NCI-H2107 treated with DMSO at 0.1 percent for 48 hours (cell line): ENCODE measurements around the gene KCNIP3.

Source experiments
- DNase-seq: peaks from one replicate; lab custom pipeline; 2025; ENCODE audit not compliant: unreplicated experiment; lab: John Stamatoyannopoulos, UW

KCNIP3 gene

DNA sequence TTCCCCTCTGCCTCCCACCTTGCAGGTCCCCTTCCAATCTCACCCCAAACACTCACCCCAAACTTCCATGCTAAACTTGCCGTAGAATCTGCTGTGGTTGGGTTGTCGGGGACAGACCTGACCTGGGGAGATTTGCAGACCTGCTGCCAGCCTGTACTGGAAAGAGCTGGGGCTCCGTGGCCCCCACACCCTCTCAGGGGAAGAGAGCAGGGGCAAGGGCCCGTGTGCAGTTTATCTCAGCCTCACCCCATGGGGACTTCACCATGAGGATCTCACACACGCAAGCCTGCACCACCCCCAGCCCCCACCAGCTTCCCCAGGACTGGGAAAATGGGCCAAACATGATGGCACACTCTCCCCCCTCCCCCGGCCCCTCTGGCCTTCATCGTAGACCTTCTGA, 30.7 kb downstream of the KCNIP3 start:
- DNase-seq: no peak

GRCh38 chr2:95328358-95329125, 31.4 kb downstream of the KCNIP3 start:
- DNase-seq: no peak

GRCh38 chr2:95329401-95329800, 32.3 kb downstream of the KCNIP3 start:
- no peak for DNase-seq

DNA sequence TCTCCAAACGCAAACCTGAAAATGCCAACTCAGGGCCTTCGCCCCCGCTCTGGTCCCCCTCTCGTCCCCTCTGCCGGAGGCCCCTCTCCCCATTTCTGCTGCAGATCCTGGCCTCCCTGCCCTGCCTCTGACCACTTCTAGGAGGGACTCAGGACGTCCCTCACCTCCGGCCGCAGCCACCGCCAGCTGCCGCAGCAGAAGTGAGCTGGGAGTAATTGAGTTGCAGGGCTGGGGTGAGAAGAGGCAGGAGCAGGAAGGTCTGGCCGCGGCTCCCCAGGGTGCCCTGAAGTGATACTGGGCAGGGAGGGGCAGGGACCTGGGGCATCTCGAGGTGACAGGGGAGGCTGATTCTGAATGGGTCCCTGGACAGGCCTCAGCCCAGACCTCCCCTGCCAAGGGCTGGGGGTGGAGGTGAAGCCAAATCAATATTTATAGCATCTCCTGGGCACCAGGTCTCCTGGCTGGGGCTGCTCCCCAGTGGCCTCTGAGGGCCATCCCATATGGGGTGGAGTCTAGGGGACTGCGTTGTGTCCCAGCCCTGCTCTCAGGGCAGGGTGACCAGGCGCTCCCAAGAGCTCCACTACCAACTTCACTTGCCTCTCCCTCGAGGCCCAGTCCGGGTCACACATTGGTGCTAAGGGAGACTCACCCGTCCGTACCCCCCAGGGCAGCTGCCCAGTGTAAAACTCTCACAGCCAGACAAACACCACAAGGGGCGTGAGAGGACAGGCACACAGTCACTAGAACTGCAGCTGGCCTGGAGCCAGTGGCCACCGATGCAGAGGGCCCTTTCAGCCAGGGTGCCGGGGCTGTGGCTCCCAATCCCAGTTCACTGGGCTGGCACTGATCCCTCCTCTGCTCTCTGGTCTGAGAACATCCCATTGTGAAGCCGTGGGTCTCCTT, 33.0 kb downstream of the KCNIP3 start:
- no peak for DNase-seq

DNA sequence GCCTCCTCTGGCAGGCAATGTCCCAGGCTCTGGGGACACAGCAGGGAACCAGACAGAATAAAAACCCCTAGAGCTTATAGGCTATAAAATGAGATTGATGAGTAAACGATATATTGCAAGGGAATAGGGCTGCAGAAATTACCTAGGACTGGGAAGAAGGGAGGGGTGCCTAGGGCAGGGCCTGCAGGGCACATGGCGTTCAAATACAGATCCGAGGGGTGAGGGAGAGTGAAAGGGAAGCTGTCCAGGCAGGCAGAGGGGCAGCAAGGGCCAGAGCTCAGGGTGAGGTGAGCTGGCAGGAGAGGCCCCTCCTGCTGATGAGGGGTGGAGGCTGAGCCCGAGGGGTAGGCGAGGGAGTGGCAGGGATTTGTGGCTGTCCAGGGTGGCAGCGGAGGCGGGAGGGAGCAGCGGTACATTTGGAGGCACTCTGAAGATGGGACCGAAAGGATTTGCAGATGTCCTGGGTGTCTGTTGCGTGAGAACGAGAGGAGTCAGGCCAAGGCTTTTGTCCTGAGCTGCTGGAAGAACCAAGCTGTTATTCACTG, 33.7 kb downstream of the KCNIP3 start:
- no peak for DNase-seq

DNA sequence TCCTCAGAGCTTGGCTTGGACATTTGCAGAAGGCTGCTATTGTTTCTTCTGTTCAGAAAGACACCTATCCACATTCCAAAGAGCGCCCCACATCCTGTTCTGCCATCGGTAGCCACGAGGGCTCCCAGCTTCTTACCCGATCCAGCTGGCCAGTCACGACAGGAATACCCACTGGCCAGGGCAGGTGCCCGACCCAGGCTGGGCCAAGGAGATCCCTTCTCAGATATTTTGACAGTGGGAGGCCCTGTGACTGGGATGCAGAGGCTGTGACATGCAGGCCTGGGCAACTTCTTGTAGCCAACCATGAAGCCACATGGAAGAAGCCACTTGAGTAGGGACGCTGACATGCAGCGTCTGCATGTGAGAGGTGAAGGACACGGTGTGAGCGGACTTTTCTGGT, 34.5 kb downstream of the KCNIP3 start:
- DNase-seq: no peak

DNA sequence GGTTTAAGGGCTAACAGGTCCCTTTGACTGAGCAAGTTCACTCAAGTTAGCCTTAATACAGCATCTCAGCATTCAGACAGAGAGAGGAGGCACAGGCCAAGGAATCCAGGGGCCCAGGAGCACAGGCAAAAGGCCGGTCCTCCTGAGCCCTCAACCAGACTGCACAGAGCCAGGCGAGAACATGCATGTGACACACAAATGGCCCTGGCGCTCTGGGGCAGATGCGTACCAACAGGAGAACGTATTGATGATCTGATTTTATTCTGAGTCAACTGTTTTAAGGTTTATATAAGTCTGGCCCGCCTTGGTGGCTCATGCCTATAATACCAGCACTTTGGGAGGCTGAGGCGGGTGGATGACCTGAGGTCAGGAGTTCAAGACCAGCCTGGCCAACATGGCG, 34.9 kb downstream of the KCNIP3 start:
- no peak for DNase-seq

GRCh38 chr2:95333056-95333455, 35.9 kb downstream of the KCNIP3 start:
- no peak for DNase-seq

GRCh38 chr2:95333888-95334338, 36.8 kb downstream of the KCNIP3 start:
- DNase-seq: no peak

DNA sequence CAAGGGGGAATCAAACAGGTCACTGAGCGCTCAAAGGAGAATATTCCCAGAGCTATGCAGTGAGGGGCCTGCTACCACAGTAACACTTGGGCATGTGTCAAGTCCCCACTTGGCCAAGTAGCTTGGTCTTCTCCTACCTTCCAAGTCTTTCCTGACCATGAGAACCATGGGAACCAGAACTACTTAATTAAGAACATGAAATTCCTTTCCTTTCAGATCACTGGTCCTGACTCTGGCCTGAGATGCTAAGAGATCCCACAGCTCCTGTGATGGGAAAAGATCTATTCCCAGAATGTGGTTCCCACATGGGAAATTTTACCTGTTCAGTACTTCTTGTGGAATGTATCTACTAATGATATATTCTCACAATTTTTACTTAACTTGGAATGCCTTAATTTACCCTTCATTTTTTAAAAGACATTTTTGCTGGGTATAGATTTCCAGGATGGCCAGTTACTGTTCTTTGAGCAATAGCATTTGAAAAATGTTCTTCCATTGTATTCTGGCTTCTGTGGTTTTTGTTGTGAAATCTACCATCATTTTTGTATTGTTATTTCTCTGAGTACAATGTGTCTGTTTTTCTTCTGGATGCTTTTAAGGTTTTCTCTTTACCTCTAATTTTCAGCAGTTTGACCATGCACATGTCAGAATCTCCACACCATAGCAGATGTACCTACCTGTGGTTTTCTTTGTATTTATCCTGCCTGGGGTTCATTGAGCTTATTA, 37.9 kb downstream of the KCNIP3 start:
- DNase-seq: no peak

DNA sequence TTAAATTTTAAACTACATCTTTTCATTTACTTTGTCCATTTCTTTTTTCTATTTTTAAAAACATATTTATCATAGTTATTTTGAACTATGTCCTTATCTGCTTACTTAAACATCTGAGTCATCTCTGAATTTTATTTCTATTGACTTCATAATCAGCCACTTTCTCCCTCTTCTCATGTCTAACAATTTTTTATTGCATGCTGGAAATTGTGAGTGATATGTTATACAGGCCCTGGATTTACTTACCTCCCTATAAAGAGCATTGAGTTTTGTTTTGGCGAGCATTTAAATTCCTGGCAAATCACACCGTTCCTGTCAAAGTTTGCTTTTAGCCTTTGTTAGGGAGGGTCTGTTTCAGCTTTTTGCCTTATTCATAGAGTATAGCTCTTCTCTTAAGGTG, 39.3 kb downstream of the KCNIP3 start:
- DNase-seq: no peak

DNA sequence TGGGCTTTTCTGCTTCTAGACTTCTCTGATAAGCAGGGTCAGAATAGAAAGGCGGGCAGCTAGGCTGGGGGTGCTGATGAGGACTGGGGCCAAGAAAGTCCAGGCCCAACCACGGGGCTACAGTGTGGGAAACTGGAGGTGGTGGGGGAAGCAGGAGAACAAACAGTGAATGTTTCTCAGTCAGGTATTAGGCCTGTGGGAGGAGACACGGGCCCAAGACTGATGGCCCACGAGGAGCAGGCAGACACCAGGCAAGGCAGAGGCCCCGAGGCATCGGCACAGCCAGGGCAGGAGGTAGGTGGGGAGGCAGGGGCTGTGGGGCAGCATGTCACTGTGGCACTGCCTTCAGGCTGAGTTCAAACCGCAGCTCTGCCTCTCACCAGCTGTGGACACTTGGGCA, 40.7 kb downstream of the KCNIP3 start:
- no peak for DNase-seq

- DNase-seq: no peak
Observed at GRCh38 chr2:95342556-95343320, 45.6 kb downstream of the KCNIP3 start.

GRCh38 chr2:95343429-95344214, 46.5 kb downstream of the KCNIP3 start:
- no peak for DNase-seq

DNA sequence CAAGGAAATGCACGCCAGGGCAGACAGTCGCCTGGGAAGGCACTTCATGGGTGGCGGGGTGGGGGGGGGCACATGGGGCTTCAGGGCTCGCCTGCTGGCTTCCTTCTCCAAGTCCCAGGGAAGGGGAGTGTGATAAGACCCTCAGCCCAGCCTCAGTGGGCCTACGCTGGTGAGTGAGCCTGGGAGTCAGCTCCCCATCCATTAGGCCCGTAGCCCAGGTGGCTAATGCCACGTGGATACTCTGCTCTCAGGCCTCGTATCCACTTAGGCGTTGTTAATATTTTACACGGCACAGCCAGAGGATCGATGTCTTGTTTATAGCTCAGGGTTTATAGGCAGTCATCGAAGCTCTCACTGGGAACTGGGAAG, 47.1 kb downstream of the KCNIP3 start:
- DNase-seq: no peak

GRCh38 chr2:95344656-95345055, 47.5 kb downstream of the KCNIP3 start:
- no peak for DNase-seq

GRCh38 chr2:95345081-95345562, 48.0 kb downstream of the KCNIP3 start:
- DNase-seq: no peak

DNA sequence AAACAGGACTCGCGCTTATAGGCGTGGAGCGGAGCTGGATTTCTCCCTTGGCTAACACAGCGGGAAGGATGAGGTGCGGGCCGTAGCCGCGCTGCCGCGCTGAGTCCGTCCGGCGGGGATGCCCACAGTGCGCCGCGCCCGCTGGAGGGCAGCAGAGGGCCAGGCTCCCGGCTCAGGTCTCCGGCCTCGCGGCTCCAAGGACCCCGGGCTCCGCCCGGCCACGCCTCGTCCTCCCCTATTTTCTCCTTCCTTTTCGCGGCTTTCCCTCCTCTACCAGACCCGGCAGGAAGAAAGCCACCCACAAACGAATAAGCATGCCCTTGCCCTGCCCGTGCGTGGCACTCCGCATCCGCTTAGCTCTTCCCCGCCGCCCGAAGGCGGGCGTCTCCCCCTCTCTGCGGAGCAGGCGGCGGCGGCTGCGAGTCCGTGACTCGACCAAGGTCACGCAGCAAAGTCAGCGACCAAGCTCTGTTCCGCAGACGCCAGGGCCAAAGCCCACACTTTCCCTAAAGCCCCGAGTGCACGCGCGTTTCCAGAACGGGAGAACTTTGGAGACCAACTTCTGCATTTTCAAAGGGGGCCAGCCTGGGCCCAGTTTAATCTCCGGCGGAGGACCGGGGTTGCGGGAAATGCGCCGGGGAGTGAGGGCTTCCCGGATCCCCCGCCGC, 48.5 kb downstream of the KCNIP3 start:
- DNase-seq: peak; percentile 24

DNA sequence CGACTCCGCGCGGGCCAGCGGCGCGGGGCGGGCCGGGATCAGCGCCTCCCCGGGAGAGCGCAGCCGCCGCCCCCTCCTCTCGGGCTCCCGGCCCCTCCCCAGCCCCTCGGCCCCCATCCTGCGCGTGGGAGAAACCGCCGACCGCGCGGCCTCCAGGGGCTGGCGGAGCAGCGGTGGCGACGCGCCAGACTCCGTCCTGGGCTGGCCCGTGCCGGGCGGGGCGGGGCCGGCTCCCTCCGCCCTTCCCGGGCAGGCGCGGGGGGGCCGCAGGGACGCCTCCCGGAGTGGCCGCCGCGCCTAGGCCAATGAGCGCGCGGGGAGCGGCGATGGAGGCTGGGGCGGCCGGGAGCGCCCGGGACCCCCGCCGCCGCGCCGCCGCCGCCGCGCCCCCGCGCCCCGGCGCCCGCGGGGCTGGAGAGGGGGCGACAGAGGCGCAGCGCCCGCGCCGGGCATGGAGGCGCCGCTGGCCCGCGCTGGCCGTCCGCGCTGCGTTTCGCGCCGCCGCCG, 49.1 kb downstream of the KCNIP3 start:
- no peak for DNase-seq
